ENCODE results near the gene SUDS3. TPM values are rescaled to one million over a fixed set of nuclear protein-coding genes. Genes with fewer than 3 reads are reported as not detected.

The SUDS3 gene
- total RNA-seq, 6 experiments from 2014 or later = 9.7 to 15.9 (median 13.6) TPM

DNA sequence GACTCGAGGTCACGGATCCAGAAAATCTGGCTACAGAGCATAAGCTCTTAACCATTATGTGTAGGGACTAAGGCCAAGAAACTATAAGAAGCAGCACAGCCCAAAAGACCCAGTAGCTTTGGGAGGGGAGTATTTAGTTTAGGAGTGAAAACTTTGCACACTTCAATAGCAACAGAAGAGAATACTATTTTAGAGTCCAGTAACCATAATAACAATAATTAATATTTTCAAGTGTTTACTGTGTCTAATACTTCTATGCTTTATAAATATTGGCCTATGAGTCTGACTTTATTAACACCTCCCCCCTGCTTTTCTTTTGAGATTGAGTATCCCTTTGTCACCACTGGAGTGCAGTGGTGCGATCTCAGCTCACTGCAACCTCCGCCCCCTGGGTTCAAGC is 82.8 kb downstream of the SUDS3 start:
- no peak for TF ChIP-seq POLR2A (IDR thresholded peaks at IDR 0.05)
- TF ChIP-seq CTCF (IDR thresholded peaks at IDR 0.05) = no peak

GRCh38 chr12:118463677-118464076 is 87.3 kb downstream of the SUDS3 start:
- no peak overlapping the region for H3K27ac ChIP-seq
- intact Hi-C loops (cut with DNase I) = no loop called here
- peaks cover 0 to 5% (median 0%) of the 10 kb centered on the region in 4 donors for H3K9me3 ChIP-seq
- H3K36me3 ChIP-seq = no peaks in the 10 kb centered on the region
- TF ChIP-seq CTCF (IDR thresholded peaks at IDR 0.05) (no peak), POLR2A (IDR thresholded peaks at IDR 0.05) (no peak)
- 68% methylated on average over 4 of the region's 4 CpGs for WGBS (ENCODE audit: insufficient coverage, low coverage, low lambda C conversion rate, missing lambda C conversion rate)
- ATAC-seq (no peak), DNase-seq (no peak)
- H3K4me1 ChIP-seq = no peaks in the 10 kb centered on the region
- H3K4me3 ChIP-seq = no peak overlapping the region
- H3K27me3 ChIP-seq = no peaks in the 10 kb centered on the region

More for the DNA sequence above, 82.8 kb downstream of the SUDS3 start:
- Histone ChIP-seq H3K27ac (no peak overlapping the region), H3K4me3 (no peak overlapping the region), H3K4me1 (no peaks in the 10 kb centered on the region), H3K27me3 (no peaks in the 10 kb centered on the region), H3K36me3 (no peaks in the 10 kb centered on the region), H3K9me3 (peaks cover 0 to 5% (median 0%) of the 10 kb centered on the region in 4 donors)
- DNase-seq (no peak), ATAC-seq (no peak)
- intact Hi-C loops (cut with DNase I) = no loop called here
- 79% methylated on average over 4 of the region's 4 CpGs for WGBS (ENCODE audit: insufficient coverage, low coverage, low lambda C conversion rate, missing lambda C conversion rate)

DNA sequence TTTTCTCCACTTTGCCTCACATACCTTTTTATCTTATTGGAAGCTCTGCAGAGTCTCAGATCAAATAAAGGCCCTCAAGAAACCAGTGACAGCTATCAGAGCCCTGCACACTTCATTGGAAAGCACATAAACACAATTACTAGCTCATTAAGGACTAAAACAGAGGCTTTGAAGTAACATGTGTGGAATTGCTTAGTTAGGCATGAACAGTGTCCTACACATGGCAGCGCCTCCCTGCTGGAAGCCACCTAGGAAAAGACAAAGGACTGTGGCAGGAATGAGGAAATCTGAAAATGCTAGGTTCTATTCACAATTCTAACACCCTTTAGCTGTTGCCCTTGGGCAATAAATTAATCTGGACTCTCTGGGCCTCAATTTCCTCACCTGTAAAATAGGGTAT is 89.4 kb downstream of the SUDS3 start:
- Histone ChIP-seq H3K4me1 (no peaks in the 10 kb centered on the region), H3K27ac (no peak overlapping the region), H3K9me3 (peaks cover 0 to 5% (median 0%) of the 10 kb centered on the region in 4 donors), H3K36me3 (no peaks in the 10 kb centered on the region), H3K4me3 (no peak overlapping the region), H3K27me3 (no peaks in the 10 kb centered on the region)
- DNase-seq = no peak
- WGBS (ENCODE audit: insufficient coverage, low coverage, low lambda C conversion rate, missing lambda C conversion rate) = 100% methylated on average over 1 of the region's 1 CpG
- intact Hi-C loops (cut with DNase I) = no loop called here
- TF ChIP-seq CTCF (IDR thresholded peaks at IDR 0.05) (no peak), POLR2A (IDR thresholded peaks at IDR 0.05) (no peak)
- ATAC-seq = no peak

Other genes starting within 250 kb of the SUDS3 start
- 100 to 1,000 TPM; 511 to 916 (median 654) TPM for gene PEBP1, start 240.4 kb upstream of the SUDS3 start, total RNA-seq
- gene TAOK3, start 3.6 kb upstream of the SUDS3 start, total RNA-seq = 10 to 100 TPM; 12.2 to 21.9 (median 17.7) TPM

Data from right lobe of liver (tissue), 6 donors.